GM21825 (cell line): Measurements from ENCODE around the gene SIGLEC5.
"Not testable (repeated sequence)": the region's sequence is repeated elsewhere in the genome, so short reads cannot be mapped to it uniquely, and the experiment has no call there.

Source experiments
- ATAC-seq: cut with Tn5 transposase; IDR thresholded peaks from one replicate; pipeline ENCODE4 v1.9.1; 2021; ENCODE audit warnings: mild to moderate bottlenecking, moderate library complexity; ENCODE audit not compliant: unreplicated experiment

The SIGLEC5 gene, protein sequence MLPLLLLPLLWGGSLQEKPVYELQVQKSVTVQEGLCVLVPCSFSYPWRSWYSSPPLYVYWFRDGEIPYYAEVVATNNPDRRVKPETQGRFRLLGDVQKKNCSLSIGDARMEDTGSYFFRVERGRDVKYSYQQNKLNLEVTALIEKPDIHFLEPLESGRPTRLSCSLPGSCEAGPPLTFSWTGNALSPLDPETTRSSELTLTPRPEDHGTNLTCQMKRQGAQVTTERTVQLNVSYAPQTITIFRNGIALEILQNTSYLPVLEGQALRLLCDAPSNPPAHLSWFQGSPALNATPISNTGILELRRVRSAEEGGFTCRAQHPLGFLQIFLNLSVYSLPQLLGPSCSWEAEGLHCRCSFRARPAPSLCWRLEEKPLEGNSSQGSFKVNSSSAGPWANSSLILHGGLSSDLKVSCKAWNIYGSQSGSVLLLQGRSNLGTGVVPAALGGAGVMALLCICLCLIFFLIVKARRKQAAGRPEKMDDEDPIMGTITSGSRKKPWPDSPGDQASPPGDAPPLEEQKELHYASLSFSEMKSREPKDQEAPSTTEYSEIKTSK

DNA sequence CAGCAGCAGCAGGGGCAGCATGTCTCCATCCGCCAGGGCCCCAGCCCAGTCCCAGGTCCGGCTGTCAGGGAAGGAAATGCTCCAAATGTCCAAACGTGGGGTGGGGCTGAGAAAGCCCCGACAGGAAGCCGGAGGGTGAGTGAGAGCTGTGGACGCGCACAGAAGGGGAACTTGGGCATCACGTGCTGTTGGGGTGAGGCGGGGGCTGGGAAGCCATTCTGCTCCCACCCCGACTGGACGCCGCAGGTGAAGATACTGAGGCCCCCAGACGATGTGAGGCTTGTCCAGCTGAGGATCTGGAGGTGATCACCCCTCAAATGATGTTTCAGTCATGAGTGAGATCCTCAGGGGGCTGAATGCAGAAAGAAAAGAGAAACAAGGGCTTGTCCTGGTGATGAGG lies at the start of gene SIGLEC5:
Gene SIGLEC5, minus strand, starts transcription at position 87 of the 400 bp plus-strand sequence. Its CDS starts 66 bp downstream, at position 21.
- not testable (repeated sequence) for ATAC-seq

DNA sequence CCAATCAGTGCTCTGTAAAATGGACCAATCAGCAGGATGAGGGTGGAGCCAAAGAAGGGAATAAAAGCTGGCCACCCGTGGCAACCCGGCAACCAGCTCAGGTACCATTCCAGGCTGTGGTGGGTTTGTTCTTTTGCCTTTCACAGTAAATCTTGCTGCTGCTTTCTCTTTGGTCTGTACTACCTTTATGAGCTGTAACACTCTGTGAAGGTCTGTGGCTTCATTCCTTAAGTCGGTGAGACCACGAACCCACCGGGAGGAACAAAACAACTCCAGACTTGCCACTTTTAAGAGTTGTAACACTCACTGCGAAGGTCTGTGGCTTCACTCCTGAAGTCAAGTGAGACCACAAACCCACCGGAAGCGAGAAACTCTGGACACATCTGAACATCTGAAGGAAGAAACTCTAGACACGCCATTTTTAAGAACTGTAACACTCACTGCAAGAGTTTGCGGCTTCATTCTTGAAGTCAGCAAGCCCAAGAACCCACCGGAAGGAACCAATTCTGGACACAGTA lies 46.4 kb upstream of the SIGLEC5 start:
- ATAC-seq, result no peak

DNA sequence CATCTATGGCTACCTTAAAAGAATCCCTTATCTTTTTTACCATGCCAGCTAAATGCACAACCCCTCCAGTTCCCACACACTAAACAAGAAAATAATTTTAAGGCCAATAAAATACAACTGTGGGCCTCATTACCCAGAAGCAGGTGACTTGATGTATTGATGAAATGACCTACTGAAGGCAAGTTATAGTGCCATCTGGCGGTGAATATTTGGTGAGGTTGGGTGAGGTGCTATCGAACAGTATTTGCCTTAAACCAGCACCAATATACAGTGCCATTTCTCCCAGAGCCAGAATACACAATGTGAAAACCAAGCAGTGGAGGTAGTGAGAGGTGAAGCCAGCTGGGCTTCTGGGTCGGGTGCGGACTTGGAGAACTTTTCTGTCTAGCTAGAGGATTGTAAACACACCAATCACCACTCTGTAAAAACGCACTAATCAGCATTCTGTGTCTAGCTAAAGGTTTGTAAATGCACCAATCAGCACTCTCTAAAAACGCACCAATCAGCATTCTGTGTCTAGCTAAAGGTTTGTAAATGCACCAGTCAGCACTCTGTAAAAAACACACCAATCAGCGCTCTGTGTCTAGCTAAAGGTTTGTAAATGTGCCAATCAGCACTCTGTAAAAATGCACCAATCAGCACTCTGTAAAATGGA lies 45.8 kb upstream of the SIGLEC5 start:
- not testable (repeated sequence) for ATAC-seq

DNA sequence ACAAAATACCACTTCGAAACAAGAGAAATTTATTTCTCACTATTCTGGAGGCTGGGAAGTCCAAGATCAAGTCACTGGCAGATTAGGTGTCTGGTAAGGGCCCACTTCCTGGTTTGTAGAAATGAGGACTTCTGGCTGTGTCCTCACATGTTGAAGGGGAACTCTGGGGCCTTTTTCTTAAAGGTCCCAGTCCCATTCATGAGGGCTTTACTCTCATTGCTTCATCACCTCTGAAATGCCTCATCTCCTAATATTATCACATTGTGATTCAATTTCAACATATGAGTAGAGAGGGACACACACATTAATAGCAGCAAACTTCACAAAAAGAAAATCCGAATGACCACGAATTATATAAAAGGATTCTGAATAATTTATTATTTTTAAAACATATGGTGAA lies 38.0 kb upstream of the SIGLEC5 start:
- ATAC-seq, result no peak

DNA sequence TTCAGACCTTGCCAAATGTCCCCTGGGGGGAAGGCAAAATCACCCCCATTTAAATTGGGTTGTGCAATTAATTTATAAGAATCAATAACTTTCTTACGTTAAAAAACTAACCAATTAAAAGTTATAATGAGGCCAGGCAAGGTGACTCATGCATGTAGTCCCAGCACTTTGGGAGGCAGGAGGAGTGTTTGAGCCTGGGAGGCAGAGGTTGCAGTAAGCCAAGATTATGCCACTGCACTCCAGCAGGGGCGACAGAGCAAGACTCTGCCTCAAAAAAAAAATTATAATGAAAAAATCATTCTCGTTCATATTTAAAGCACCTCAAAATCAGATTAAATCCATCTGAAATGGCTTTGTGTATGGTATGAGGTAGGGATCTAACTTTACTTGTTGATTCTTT lies 34.8 kb upstream of the SIGLEC5 start:
- ATAC-seq, result no peak

DNA sequence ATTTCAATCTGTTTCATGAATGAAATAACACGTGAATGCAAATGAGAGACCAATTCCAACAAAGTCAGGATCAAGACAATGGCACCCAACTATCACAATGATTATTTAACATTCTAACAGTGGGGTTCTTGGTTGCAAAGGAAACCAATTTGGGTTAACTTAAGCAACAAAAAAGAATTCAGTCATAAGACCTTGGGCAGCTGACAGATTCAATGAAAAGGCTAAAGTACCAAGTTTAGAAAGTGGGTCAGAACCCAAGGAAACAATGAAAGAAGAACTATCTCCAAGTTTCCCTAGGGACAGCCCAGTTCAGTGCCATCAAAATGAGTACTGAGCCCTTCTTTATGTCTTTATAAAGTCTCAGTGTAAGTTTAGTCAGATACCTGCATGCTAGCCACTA lies 33.9 kb upstream of the SIGLEC5 start:
- no peak for ATAC-seq

DNA sequence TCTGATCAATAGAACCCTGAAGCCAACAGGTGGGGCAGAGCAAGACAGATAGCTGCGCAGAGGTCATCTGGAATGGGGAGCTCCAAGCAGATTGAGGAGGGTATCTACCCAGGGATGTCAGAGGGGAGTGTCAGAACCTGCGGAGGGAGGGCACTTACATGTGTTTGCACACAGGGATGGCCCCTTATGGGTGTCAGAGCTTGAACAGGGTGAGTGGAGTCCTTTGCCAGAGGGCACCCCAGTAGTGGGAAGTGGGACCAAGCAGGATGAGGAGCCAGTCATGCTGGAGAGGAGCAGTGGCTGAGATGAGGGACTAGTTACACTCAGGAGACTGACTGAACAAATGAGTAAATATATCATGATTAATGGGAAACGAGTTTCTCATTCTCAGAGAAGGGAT lies 33.4 kb upstream of the SIGLEC5 start:
- no peak for ATAC-seq

DNA sequence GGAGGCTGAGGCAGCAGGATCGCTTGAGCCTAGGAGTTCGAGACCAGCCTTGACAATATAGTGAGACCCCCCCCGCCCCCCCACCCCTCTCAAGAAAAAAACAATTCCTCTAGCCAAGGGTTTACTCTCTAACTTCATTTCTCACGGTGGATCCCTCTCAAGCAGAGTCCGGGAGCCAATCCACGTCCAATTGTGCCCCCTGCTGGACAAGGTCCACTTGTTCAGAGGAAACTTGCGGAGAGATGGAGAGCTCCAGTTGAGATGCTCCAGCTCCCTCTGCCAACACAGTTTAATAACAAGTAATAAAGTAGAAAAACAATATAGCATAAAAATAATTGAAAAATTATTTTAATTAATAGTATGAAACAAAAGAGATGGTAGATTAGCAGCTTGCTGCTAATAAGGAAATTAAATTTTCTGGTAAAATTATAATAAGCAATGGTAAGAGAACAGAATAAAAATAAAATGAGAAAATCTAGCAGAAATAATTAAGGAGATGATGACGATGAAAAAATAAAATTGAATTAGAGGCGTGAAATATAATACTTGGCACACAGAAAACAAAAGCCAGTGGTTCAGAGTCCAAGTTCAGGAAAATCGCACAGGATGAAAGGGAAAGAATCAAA lies 30.9 kb upstream of the SIGLEC5 start:
- ATAC-seq, result no peak

DNA sequence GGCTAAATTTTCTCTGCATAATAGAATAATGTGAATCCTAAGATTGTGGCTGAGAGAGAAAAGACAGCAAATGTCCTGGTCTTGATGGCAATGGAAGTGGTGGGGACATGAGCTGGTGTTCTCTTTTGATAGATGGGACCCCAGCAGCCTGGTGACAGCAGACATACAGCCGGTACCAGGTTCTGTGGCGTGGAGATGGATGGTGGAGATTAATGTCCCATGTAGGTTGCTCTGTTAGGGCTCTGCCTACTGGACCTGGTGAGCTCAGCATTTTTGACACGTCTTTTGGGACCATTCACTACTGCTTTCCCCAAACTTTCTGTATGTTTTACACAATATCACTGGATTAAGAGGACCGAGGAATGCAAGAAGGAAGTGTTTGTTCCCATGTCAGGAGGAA lies 24.6 kb upstream of the SIGLEC5 start:
- no peak for ATAC-seq

DNA sequence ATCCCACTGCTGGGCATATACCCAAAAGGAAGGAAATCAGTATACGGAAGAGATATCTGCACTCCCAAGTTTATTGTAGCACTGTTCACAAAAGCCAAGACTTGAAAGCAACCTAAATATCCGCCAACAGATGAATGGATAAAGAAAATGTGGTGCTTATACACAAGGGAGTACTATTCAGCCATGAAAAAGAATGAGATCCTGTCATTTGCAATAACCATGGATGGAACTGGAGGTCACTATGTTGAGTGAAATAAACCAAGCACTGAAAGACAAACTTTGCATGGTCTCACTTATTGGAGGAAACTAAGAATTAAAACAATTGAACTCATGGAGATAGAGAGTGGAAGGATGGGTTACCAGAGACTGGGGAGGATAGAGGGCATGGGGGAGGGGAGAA lies 23.0 kb upstream of the SIGLEC5 start:
- ATAC-seq, result no peak

DNA sequence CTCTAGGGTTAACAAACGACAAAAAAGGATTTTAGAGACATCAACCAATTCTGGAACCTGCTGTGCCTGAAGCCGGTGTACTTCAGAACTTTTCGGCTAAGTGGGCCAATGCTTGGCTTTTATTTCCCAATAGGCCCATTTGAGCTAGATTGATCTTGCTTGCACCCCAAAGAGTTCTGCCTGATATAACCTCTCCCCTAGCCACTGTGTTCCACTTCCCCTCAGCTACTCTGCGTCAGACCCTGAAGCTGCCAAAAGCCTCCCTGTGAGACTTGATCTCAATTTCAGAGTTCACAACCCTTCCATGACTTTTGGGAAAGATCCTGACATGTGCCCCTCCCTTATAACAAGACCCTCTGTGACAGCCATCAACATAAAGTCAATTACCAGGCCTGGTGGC lies 22.1 kb upstream of the SIGLEC5 start:
- no peak for ATAC-seq

DNA sequence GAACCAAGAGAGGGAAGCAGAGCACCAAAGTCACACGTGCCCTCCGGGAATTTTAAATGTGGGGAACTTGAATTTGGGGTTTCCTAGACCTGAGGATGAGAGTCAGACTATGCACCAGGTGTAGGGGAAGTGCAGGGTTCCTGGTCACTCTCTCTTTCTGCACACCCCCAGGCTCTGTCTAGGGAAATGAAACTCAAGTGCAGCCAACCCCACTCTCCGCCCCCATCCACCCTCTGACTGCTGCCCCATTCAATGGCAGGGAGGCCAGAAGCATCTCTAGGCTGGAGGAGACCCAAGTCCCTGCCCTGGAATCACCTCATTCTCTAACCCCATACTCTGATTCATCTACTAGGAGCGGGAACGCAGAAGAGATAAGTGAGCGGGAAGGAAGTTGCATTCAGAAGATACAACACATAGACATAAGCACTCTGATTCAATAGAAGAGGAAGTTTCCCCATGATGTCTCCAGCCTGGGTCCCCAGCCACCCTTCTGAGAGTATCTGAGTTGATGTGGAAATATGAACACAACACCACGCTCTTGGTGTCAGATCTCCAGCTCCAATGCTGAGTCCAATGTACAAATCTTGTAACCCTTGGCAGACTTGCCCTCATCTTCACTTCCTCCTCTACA lies 21.1 kb upstream of the SIGLEC5 start:
- ATAC-seq, result no peak

DNA sequence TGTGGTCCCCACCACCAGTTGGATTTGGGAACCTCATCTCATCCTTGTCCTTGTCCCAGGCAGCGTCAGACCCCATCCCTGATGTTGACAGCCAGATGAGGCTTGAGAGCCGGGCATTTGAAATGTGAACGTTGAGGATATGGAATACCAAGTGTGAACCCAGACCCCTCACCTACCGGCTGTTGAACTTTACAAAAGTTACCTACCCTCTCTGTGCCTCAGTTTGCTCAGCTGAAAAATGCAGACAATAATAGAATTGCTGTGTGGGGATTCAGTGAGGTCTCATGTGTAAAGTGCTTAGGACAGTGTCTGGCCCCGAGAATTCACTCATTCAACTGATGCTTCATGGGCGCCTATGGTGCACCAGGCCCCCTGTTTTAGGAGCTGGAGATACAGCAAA lies 17.1 kb upstream of the SIGLEC5 start:
- ATAC-seq, result no peak

DNA sequence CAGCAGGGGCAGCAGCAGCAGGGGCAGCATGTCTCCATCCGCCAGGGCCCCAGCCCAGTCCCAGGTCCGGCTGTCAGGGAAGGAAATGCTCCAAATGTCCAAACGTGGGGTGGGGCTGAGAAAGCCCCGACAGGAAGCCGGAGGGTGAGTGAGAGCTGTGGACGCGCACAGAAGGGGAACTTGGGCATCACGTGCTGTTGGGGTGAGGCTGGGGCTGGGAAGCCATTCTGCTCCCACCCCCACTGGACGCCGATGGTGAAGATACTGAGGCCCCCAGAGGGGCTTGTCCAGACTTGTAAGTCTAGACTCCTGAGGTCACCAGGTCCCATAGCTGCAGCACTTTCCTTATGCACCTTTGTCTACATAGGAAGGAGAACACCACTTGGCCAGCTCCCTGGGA lies 16.5 kb upstream of the SIGLEC5 start, which contains the start of gene SIGLEC14:
Gene SIGLEC14, minus strand, starts transcription at position 96 of the 400 bp plus-strand sequence. Its CDS starts 66 bp downstream, at position 30.
- not testable (repeated sequence) for ATAC-seq

DNA sequence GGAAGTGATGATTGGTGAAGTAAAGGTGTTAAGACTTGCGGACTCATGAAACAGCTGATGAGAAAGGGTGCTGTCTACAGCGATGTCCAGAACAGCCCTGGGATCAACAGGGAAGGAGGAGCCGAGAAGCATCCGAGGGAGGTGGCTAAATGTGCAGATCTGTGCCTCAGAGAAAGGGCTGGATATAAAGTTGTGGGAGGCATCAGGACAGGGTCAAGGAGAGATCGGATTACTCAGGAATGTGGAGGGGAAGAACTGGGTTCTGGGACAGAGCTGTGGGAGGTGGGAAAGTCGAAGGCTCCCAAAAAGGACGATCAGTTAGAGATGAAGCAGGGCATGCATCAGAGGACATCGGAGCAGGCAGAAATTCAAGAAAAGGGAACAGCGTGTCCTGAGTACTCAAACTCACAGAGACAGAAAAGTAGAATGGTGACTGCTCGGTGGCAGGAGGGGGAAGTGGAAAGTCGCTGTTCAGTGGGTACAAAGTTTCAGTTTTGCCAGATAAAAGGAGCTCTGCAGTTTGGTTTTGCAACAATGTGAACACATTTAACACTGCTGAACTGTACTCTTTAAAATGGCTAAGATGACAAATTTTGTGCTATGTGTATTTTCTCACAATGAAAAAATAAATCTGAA lies 14.6 kb upstream of the SIGLEC5 start:
- ATAC-seq, result no peak

DNA sequence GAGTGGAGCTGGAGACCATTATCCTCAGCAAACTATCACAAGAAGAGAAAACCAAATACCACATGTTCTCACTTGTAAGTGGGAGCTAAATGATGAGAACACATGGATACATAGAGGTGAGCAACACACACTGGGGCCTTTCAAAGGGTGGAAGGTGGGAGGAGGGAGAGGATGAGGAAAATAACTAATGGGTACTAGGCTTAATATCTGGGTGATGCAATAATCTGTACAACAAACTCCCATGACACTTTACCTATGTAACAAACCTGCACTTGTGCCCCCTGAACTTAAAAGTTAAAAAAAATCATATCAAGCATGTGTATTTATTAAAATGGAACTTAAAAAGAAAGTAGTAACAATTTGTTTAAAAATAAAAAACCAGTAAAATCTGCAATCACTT lies 11.4 kb upstream of the SIGLEC5 start:
- ATAC-seq, result no peak

DNA sequence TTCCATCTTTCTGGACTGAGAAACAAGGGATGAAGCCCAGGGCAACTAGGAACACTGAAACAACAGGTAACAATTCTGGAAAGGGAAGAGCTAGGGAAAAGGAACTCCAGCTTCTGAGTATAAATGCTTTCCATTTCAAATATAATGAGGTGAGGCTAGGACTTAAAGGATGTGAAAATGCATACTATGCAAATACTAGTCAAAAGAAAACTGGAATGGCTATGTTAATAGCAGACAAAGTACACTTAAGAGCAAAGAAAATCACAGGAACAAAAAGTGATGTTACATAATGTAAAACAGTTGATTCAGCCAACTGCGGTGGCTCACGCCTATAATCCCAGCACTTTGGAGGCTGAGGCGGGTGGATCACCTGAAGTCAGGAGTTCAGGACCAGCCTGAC lies 10.2 kb upstream of the SIGLEC5 start:
- no peak for ATAC-seq

DNA sequence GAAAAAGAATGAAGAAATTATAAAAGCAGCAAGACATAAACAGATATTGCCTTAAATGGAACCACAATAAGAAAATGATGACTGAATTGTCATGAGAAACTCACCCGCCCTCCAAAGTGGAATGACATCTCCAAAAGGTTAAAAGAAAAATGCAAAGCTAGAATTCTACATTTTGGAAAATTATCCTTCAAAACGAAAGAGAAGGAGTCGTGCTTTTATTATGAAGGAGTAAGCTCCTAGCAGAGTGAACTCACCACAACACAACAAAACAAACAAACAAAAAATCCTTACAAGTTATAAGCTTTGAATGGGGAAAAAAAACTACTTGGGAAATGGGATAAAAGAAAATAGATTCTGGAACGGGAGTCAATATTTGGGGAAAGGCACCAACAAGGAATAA lies 9.7 kb upstream of the SIGLEC5 start:
- no peak for ATAC-seq

DNA sequence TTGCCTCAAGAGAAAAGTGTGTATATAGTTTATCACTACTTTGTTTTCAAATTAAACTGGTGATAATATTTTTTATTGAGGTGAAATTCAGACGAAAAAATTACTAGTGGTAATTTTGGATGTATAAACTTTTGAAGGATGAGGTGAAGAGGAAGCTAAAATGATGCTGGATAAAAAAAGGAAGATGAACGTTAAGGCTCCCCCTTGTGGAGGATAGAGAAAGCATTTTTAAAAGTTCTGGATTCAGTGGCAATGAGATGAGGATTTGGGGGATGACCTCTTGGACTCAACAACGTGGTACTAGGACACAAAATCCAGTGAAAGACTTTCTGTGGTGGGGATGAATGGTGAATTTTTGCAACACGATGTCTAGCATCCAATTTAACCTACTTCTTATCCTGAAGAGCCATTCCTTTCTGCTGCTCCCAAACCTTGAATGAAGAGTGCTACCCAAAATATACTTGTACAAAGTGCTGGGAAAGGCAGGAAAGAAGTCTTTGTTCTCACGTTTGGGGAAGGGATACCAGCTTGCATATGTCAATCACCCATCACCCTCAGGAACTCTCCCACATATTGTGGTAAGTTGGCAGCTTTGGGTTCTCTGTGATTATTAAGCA lies 7.3 kb upstream of the SIGLEC5 start:
- ATAC-seq, result no peak

DNA sequence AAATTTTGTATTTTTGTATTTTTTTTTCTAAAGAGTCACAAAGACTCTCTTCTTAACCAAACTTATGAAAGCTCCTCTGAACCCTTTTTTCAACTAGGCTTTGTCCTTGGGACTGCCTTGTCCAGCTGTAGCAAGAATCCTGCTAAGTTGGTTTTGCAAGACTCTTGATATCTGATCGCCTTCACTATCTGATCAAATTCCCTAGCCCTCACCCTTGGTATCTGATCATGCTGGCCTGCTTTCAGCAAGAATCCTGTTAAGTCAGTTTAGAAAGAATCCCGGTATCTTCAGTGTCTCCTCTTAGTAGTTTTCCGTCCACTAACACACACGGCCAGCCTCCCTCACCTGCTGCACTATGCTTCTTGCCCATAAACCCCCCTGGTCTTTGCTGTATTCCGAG lies 1.9 kb upstream of the SIGLEC5 start:
- ATAC-seq, result no peak
